GM23248 (cell line): ENCODE results near the gene EGFL7.

Source experiments
- EZH2 ChIP-seq: fragments of 200-600 bp; sonication (generic); IDR thresholded peaks from 2 replicates; pipeline ENCODE4 v1.6.1; 2018; ENCODE audit warnings: antibody characterized with exemption, mild to moderate bottlenecking; ENCODE audit not compliant: insufficient read depth, poor library complexity, severe bottlenecking
- EZH2phosphoT487 ChIP-seq: fragments of 200-600 bp; sonication (generic); IDR thresholded peaks from 2 replicates; pipeline ENCODE4 v1.6.1; 2018; ENCODE audit warnings: antibody characterized with exemption, moderate library complexity, mild to moderate bottlenecking, low read depth; ENCODE audit not compliant: insufficient read depth

GRCh38 chr9:136686794-136687711 is 24.3 kb downstream of the EGFL7 start, which contains the start of gene AGPAT2:
- no peak for TF ChIP-seq EZH2phosphoT487
- no peak for TF ChIP-seq EZH2
